A673 (cell line): ENCODE data around the gene KCNIP4. TPM values are rescaled to one million over a fixed set of nuclear protein-coding genes. Genes with fewer than 3 reads are reported as not detected.

Experiments used
- BruUV-seq: library from RNA; stranded (reverse); fragments of 400-500 nt; replicated peaks from 2 replicates; lab custom pipeline; 2021; lab: Mats Ljungman, UMichigan
- CTCF ChIA-PET: fragments of 300-600 bp; sonication (Branson Sonifier 250); formaldehyde crosslinking; loops from one replicate; lab custom pipeline; 2022; ENCODE audit warnings: antibody characterized with exemption; lab: Charles Lee
- POLR2A ChIA-PET: fragments of 300-600 bp; sonication (Branson Sonifier 250); formaldehyde crosslinking; loops from one replicate; lab custom pipeline; 2022; ENCODE audit warnings: antibody characterized with exemption; ENCODE audit not compliant: low non-redundant PET; lab: Charles Lee
- DNase-seq: peaks from one replicate; pipeline ENCODE4 v3.0.0-alpha.2; 2015; ENCODE audit warnings: low spot score
- H3K27ac ChIP-seq: fragments of 200-600 bp; sonication (generic); 2 replicates; pipeline ENCODE4 v1.5.1; 2016; ENCODE audit warnings: mixed run types, low read depth, mild to moderate bottlenecking, mixed read lengths, antibody characterized with exemption, low read length; ENCODE audit not compliant: poor library complexity, severe bottlenecking
- H3K27me3 ChIP-seq: fragments of 200-600 bp; sonication (generic); replicated peaks from 2 replicates; pipeline ENCODE4 v1.6.1; 2017; ENCODE audit warnings: mixed run types, low read depth, mild to moderate bottlenecking, mixed read lengths, antibody characterized with exemption, low read length; ENCODE audit not compliant: insufficient read depth, poor library complexity
- H3K36me3 ChIP-seq: fragments of 200-600 bp; sonication (generic); 2 replicates; pipeline ENCODE4 v1.6.1; 2016; ENCODE audit warnings: mixed run types, mild to moderate bottlenecking, mixed read lengths, antibody characterized with exemption, low read length; ENCODE audit not compliant: insufficient read depth, poor library complexity, severe bottlenecking
- H3K4me1 ChIP-seq: fragments of 200-600 bp; sonication (generic); 2 replicates; pipeline ENCODE4 v1.6.1; 2017; ENCODE audit warnings: mixed run types, mild to moderate bottlenecking, mixed read lengths, antibody characterized with exemption, low read length; ENCODE audit not compliant: insufficient read depth, poor library complexity, severe bottlenecking
- H3K4me3 ChIP-seq: fragments of 200-600 bp; sonication (generic); 2 replicates; pipeline ENCODE4 v1.5.1; 2016; ENCODE audit warnings: low read depth, mixed run types, mild to moderate bottlenecking, mixed read lengths, low read length; ENCODE audit not compliant: poor library complexity, severe bottlenecking
- H3K9me3 ChIP-seq: fragments of 200-600 bp; sonication (generic); 2 replicates; pipeline ENCODE4 v1.6.1; 2016; ENCODE audit warnings: mixed run types, low read depth, mild to moderate bottlenecking, mixed read lengths, antibody characterized with exemption, low read length; ENCODE audit not compliant: poor library complexity, severe bottlenecking
- EZH2 ChIP-seq: fragments of 200-600 bp; sonication (generic); IDR thresholded peaks from 2 replicates; pipeline ENCODE4 v1.6.1; 2017; ENCODE audit warnings: borderline replicate concordance, low read depth, mild to moderate bottlenecking, mixed read lengths, antibody characterized with exemption, low read length; ENCODE audit not compliant: poor library complexity, severe bottlenecking
- intact Hi-C: fragments of 100-400 bp; cut with micrococcal nuclease; formaldehyde crosslinking; loops from one replicate; pipeline ENCODE4 v1.10.0; 2022; ENCODE audit not compliant: unreplicated experiment
- total RNA-seq: library from RNA; stranded (reverse); gene quantifications from 2 replicates; pipeline ENCODE4 v1.2.3, GENCODE V29; 2021
- TF ChIP-seq, protein P1 (sequence below): fragments of 300-800, 200-600 bp; sonication (generic); conservative IDR thresholded peaks from 2 replicates; pipeline ENCODE4 v1.5.1; 2017; ENCODE audit warnings: low read depth, mild to moderate bottlenecking, antibody characterized with exemption, low read length, moderate library complexity, mixed read lengths

Gene KCNIP4
- total RNA-seq, 1 experiment from 2014 or later = not detected

DNA sequence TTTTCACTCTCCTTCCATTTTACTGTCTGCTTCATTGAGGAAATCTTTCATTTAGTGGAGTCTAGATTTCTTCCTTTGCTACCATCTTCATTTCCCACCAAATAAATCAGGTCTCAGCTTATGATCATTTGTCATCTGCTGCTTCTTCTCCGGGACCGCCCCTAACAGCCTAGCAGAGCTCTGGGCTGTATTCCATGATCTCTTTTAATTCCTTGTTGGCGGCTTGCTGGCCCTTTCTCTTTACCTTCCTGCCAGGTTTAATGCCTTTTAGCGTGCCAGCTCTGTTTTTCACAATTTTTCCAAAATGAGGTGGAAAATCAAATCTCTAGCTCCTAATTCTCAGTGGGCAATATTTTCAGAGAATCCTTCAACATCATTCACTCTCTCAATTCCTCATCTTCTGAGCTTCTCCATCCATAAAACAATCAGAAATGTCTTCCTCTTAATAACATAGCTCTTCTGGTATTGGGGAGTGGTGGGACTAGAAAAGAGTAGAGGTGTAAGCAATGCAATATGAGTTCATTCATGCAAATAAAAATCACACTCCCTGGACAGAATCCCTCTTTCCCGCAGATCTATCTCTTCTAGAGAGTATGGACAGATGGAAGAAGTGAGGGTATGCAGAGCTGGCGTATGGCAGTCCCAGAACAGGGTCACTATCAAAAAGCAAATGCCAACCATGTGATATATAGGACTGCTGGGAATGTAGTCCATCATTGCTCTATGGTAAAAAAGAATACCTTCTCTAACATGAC lies 491.3 kb downstream of the KCNIP4 start:
- no peaks in the 10 kb centered on the region for H3K36me3 ChIP-seq
- no peaks in the 10 kb centered on the region for H3K4me1 ChIP-seq
- no peak for DNase-seq
- intact Hi-C loops = no loop called here
- no peak overlapping the region for H3K4me3 ChIP-seq
- TF ChIP-seq EZH2 = no peak
- TF ChIP-seq, protein P1, sequence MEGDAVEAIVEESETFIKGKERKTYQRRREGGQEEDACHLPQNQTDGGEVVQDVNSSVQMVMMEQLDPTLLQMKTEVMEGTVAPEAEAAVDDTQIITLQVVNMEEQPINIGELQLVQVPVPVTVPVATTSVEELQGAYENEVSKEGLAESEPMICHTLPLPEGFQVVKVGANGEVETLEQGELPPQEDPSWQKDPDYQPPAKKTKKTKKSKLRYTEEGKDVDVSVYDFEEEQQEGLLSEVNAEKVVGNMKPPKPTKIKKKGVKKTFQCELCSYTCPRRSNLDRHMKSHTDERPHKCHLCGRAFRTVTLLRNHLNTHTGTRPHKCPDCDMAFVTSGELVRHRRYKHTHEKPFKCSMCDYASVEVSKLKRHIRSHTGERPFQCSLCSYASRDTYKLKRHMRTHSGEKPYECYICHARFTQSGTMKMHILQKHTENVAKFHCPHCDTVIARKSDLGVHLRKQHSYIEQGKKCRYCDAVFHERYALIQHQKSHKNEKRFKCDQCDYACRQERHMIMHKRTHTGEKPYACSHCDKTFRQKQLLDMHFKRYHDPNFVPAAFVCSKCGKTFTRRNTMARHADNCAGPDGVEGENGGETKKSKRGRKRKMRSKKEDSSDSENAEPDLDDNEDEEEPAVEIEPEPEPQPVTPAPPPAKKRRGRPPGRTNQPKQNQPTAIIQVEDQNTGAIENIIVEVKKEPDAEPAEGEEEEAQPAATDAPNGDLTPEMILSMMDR = no peak
- no peaks in the 10 kb centered on the region for H3K9me3 ChIP-seq
- CTCF ChIA-PET = no interaction called here
- no peaks in the 10 kb centered on the region for H3K27me3 ChIP-seq
- BruUV-seq = no TSS peak
- POLR2A ChIA-PET = no interaction called here
- no peak overlapping the region for H3K27ac ChIP-seq

DNA sequence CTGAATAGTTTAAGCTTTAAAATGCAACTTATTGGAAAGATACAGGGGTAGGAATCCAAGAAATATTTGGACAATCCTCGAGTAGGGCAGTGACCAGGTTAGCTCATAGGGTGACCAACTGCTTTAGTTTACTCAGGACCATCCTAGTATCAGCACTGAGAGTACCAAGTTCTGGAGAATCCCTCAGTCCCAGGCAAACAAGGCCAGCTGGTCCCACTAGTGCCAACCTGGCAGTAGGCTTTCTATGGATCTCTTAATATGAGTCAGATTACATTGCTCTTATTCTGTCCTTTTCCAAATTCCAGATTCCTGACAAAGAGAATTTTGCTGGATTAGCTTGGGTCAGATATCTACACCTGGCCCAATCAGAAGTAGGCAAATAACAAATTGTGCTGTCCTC lies 493.7 kb downstream of the KCNIP4 start:
- no peak overlapping the region for H3K27ac ChIP-seq
- intact Hi-C loops = no loop called here
- BruUV-seq = no TSS peak
- H3K9me3 ChIP-seq = no peaks in the 10 kb centered on the region
- no peak overlapping the region for H3K4me3 ChIP-seq
- H3K36me3 ChIP-seq = no peaks in the 10 kb centered on the region
- CTCF ChIA-PET = no interaction called here
- no peak for DNase-seq
- POLR2A ChIA-PET = no interaction called here
- H3K4me1 ChIP-seq = no peaks in the 10 kb centered on the region
- no peaks in the 10 kb centered on the region for H3K27me3 ChIP-seq
- TF ChIP-seq, protein P1 = no peak
- TF ChIP-seq EZH2 = no peak

DNA sequence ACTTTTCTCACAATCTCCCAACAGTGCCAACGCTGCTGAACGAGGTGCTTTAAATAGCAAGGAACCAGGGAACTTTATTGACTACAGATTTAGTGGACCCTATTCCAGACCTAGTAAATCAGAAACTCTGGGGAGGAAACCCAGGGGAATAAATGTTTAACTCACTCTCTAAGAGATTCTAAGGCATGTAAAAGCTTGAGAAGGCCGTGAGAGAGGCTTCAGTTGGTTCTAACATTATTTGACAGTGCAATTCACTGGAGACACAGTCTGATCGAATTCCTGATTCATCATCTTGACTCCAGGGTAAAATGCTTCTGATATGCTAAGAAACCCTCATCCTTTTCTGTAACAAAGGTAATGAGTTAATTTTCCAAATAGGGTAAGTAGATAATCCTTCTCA lies 494.4 kb downstream of the KCNIP4 start:
- ChIA-PET CTCF (no interaction called here), POLR2A (no interaction called here)
- Histone ChIP-seq H3K9me3 (no peaks in the 10 kb centered on the region), H3K27me3 (no peaks in the 10 kb centered on the region), H3K4me1 (no peaks in the 10 kb centered on the region), H3K36me3 (no peaks in the 10 kb centered on the region), H3K27ac (no peak overlapping the region), H3K4me3 (no peak overlapping the region)
- DNase-seq = no peak
- no peak for TF ChIP-seq EZH2
- TF ChIP-seq, protein P1 = no peak
- no TSS peak for BruUV-seq
- intact Hi-C loops = no loop called here
